ENCODE measurements around the gene TNRC6B.
"Not testable (repeated sequence)": the region's sequence is repeated elsewhere in the genome, so short reads cannot be mapped to it uniquely, and the experiment has no call there.

TNRC6B gene

GRCh38 chr22:40374567-40374966, 196.8 kb downstream of the TNRC6B start:
- no peak for DNase-seq

- no peak for DNase-seq
Measured at GRCh38 chr22:40376149-40376548, 198.4 kb downstream of the TNRC6B start.

GRCh38 chr22:40377931-40378330, 200.2 kb downstream of the TNRC6B start:
- DNase-seq: no peak

GRCh38 chr22:40378448-40378847, 200.7 kb downstream of the TNRC6B start:
- DNase-seq: not testable (repeated sequence)

- DNase-seq: no peak
Measured at GRCh38 chr22:40381461-40381860, 203.7 kb downstream of the TNRC6B start.

GRCh38 chr22:40383905-40384304, 206.2 kb downstream of the TNRC6B start:
- DNase-seq: no peak

- DNase-seq: no peak
Measured at GRCh38 chr22:40385036-40385782, 207.5 kb downstream of the TNRC6B start.
